HCT116 (cell line): Measurements from ENCODE around the gene STAG3.

Experiments used
- CTCF ChIP-seq, 3 experiments: fragments of 200-600 bp in 1 of 3; sonication (generic) in 1 of 3; IDR thresholded peaks in 2 of 3; conservative IDR thresholded peaks in 1 of 3; 2 replicates each; pipeline ENCODE4 v1.5.1; 2012 to 2017; ENCODE audit warnings: low read depth in 2 of 3, low read length in 2 of 3, antibody characterized with exemption in 1 of 3, borderline replicate concordance in 1 of 3, control low read depth in 1 of 3, mild to moderate bottlenecking in 1 of 3, mixed read lengths in 1 of 3, mixed run types in 1 of 3, moderate library complexity in 1 of 3; ENCODE audit not compliant: insufficient read depth in 1 of 3
- EGR1 ChIP-seq: IDR thresholded peaks from 2 replicates; pipeline ENCODE4 v1.6.1; 2012; ENCODE audit warnings: low read depth
- ELF1 ChIP-seq: IDR thresholded peaks from 2 replicates; pipeline ENCODE4 v1.6.1; 2012; ENCODE audit warnings: low read depth, borderline replicate concordance
- EZH2 ChIP-seq: fragments of 200-600 bp; sonication (generic); IDR thresholded peaks from 2 replicates; pipeline ENCODE4 v1.6.1; 2017; ENCODE audit warnings: antibody characterized with exemption, mixed run types
- EZH2phosphoT487 ChIP-seq: fragments of 200-600 bp; IDR thresholded peaks from 2 replicates; pipeline ENCODE4 v1.6.1; 2018; ENCODE audit warnings: antibody characterized with exemption, borderline replicate concordance
- MAX ChIP-seq: IDR thresholded peaks from 2 replicates; pipeline ENCODE4 v1.6.1; 2012
- POLR2A ChIP-seq: IDR thresholded peaks from 2 replicates; pipeline ENCODE4 v1.7.0; 2011; ENCODE audit warnings: borderline replicate concordance; ENCODE audit not compliant: insufficient read depth, insufficient read length; ENCODE audit errors: extremely low read depth
- POLR2AphosphoS5 ChIP-seq: IDR thresholded peaks from 2 replicates; pipeline ENCODE4 v1.6.1; 2011; ENCODE audit warnings: mild to moderate bottlenecking, low read depth, low read length, moderate library complexity
- RAD21 ChIP-seq: IDR thresholded peaks from 2 replicates; pipeline ENCODE4 v1.6.1; 2012; ENCODE audit warnings: low read depth, mild to moderate bottlenecking
- SP1 ChIP-seq: IDR thresholded peaks from 2 replicates; pipeline ENCODE4 v1.6.1; 2012; ENCODE audit warnings: low read depth
- SRF ChIP-seq: IDR thresholded peaks from 2 replicates; pipeline ENCODE4 v1.6.1; 2012; ENCODE audit warnings: low read depth
- ZFX ChIP-seq: fragments of 450-650 bp; IDR thresholded peaks from 2 replicates; pipeline ENCODE4 v1.6.1; 2017
- ZNF274 ChIP-seq: fragments of 200-500 bp; sonication (Bioruptor generic); IDR thresholded peaks from 2 replicates; pipeline ENCODE4 v1.6.1; 2014; ENCODE audit warnings: mild to moderate bottlenecking, low read depth, low read length, inconsistent platforms

DNA sequence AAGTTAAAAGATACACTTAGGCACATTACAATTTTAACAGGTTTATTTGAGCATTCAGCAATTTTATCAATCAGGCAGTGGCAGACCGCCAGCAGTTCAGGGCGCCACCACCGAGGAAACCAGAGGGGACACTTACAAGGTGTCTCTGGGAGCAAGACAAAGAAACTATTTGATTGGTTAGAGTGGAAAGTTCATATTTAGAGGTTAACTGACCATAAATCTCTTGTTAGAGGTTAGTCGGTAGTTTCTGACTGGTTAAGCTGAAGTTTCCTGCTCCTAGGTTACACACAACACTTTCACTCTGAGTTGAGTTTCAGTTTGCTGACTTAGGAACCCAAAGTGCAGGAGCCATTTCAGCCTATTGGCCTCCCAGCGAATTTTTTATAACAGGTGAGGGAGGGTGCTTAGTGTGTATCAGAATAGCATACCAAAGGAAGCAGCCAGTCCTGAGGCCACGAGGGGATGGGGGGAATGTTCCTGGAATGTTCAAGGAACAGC is 31.2 kb downstream of the STAG3 start:
- TF ChIP-seq EGR1 (no peak), CTCF (IDR thresholded peaks at IDR 0.05 in 2 of 3, conservative IDR thresholded peaks at IDR 0.05 in 1 of 3; ENCODE audit: borderline replicate concordance in 1 of 3, insufficient read depth in 1 of 3, low read depth in 2 of 3, low read length in 2 of 3) (no peak), ZNF274 (no peak), EZH2phosphoT487 (no peak), EZH2 (no peak), MAX (no peak), SRF (no peak), POLR2AphosphoS5 (no peak), RAD21 (no peak), SP1 (no peak), ZFX (no peak), POLR2A (no peak), ELF1 (no peak)
